ENCODE data around the gene THSD7B.

The THSD7B gene

DNA sequence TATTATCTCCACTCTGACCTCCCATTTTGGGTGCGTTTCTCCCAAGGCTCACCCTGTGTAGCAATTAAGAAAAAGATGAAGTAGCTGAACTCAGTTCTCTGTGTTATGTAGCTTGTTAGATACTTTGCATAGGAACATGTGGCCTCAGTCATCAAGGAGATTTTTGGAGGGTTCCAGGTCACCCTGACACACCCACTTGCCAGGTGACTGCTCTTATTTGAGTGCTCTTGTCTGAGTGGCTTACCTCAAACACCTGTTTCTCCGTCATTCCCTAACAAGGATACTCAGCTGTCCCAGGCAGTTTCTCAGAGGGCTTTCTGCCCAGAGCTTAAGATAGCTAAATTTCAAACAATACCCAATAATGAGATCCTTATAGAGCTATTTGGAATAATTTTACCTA is 621.7 kb downstream of the THSD7B start:
- no peak for DNase-seq (ENCODE audit: low read depth)

GRCh38 chr2:137405496-137405895 is 640.2 kb downstream of the THSD7B start:
- DNase-seq (ENCODE audit: low read depth) = no peak

DNA sequence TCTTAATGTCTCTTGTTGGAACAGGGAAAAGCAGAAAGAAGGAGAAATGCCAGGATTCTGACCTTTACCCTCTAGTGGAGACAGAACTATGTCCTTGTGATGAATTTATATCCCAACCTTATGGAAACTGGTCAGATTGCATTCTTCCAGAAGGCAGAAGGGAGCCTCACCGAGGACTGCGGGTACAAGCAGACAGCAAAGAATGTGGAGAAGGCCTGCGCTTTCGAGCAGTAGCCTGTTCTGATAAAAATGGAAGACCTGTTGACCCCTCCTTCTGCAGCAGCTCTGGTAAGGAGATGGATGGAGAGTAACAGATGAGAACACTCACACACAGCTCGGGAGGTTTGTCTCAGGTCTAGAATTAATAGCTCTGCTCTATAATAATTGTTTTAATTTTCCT is 646.2 kb downstream of the THSD7B start:
- DNase-seq (ENCODE audit: low read depth) = no peak

DNA sequence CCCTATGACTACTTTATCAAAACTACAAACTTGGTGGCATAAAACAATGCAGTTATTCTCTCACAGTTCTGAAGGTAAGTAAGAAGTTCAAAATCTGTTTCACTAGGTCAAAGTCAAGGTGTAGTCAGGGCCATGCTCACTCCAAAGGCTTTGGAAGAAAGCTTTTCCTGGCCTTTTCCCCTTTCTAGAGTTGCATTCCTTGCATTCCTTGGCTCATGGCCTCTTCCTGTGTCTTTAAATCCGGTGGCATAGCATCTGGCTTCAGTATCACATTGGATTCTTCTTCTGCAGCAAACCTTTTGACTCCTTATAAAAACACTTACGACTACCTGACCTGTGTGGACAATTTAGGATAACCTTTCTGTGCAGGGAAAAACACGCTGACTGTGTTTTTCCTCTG is 655.4 kb downstream of the THSD7B start:
- no peak for DNase-seq (ENCODE audit: low read depth)

GRCh38 chr2:137435162-137435561 is 669.8 kb downstream of the THSD7B start:
- DNase-seq (ENCODE audit: low read depth) = no peak

DNA sequence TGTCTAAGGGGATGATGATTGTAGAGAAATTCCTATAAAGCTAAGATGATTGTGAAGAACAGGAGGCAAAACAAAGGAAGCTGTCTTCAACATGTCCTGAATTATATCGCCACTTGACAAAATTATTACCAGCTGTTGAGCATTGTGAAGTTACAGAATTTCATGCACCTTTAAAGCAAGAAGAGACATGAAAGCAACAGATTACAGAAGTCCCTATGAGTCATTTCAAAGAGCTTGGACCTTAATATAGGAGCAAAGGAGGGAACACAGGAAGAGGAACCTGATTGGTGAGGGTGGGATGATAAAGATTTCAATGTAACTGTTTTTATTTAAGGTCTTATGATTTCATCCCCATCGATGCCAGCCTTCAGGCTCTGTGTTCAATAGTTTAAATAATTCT is 672.0 kb downstream of the THSD7B start:
- DNase-seq (ENCODE audit: low read depth) = no peak

DNA sequence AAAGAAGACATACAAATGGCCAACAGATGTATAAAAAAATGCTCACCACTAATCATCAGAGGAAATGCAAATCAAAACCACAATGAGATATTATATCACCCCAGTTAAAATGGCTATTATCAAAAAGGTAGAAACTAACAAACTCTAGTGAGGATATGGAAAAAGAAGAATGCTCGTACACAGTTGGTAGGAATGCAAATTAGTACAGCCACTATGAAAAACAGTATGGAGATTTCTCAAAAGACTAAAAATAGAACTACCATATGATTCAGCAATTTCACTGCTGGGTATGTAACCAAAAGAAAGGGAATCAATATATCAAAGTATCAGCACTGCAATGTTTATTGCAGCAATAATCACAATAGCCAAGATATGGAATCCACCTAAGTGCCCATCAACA is 679.6 kb downstream of the THSD7B start:
- DNase-seq (ENCODE audit: low read depth) = no peak

DNA sequence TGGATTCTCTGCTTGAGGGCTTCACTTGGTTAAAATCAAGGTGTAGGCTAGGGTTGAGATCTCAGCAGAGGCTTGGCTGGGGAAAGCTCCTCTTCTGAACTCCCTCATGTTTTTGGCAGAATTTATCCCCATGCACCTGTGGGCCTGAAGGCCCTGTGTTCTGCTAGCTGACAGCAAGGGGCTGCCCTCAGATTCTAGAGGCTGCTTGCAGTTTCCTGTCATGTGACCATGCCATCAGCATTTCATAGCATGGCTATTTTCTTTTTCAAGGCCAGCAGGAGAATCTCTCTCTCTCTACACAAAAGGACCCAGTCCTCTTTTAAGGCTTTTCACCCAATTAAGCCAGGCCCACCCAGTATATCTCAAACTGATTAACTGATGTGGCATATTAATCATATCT is 684.1 kb downstream of the THSD7B start:
- no peak for DNase-seq (ENCODE audit: low read depth)

- DNase-seq (ENCODE audit: low read depth) = no peak
These were observed 689.5 kb downstream of the THSD7B start for GRCh38 chr2:137454886-137455285.

DNA sequence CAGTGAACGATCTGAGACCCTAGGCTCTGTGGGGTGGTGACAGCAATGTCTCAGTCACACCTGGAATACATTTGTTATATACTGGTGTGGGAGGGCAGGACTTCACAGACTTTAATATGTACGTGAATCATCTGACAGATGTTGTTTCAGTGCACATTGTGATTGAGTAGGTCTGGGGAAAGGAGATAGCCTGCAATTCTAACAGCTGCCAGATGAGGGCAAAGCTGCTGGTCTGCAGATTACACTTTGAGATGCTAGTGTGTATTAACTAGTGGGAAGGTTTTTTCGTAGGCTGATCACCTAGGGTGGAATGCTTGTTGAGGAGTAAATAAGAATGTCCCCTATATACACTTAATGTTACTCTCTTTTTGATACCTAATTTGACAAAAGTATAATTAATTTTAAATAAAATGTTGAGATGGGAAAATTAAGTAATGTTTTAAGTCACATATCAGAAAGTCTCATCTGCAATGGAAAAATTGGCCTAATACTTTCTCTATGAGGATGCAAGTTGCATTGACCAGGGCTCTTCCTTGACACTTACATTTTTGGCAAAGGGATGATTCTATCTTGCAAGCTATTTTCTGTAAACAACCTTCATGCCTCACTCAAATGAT is 702.0 kb downstream of the THSD7B start:
- DNase-seq (ENCODE audit: low read depth) = no peak

DNA sequence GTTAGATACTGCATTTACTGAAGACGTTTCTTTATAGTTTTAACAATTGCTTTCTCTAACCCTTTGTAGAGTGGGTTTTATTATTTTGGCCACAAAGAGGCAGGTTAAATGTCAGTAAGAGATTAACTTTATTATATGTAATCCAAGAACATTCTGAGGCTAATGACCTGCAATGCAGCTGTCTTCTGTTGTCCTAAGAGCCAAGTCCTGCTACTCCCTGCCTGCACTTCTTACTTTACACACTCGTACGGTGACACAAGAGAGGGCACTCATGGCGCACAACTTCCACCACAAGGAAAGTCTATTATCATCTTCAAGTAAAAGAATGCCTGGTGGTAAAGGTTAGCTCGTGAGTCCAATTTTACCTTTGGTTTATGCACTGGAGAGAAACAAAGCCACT is 727.9 kb downstream of the THSD7B start:
- no peak for DNase-seq (ENCODE audit: low read depth)

GRCh38 chr2:137500599-137500998 is 735.3 kb downstream of the THSD7B start:
- DNase-seq (ENCODE audit: low read depth) = no peak

DNA sequence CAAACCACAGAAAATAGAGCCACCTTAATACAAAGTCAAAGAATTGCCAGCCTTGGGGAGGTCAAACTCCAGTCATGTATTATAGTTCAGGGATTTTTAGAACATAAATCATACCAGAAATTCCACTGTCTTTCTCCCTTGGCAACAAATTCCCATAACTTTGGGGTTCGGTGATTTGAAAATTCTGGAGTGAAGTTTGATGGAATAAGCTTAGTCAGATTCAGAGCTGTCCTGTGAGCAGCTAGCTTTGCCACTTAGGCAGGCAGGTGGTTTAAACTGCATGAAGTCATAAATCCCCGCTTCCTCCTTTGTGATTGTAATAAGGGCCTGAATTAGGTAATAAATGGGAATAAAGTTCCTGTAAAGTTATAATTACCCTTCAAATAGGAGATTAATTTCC is 741.9 kb downstream of the THSD7B start:
- DNase-seq (ENCODE audit: low read depth) = no peak

DNA sequence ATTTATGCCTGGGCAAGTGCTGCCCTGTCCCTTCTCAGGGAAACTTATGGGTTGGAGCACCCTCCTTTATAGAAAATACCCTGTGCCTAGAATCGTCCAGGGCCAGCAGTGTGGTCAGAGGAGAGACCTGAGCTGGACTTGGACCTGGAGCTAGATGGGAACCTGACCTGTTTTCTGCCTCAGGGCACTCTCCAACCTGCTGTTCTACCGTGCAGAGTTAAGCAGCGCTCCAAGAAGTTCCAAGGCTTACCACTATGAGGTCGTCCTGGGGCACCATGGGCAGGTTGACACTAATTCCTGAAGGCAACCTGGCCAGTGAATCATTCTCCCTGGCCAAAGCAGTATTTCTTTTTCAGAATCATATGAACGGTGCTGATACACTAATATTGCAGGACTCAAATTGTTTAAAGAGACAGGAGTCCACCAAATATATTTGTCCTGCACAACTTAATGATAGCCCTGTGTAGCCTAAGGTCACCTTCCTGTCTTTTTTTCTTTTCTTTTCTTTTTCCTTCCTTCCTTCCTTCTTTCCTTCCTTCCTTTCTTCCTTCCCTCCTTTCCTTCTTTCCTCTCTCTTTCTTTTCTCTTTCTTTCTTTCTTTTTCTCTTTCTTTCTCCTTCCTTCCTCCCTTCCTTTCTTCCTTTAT is 743.5 kb downstream of the THSD7B start:
- no peak for DNase-seq (ENCODE audit: low read depth)

DNA sequence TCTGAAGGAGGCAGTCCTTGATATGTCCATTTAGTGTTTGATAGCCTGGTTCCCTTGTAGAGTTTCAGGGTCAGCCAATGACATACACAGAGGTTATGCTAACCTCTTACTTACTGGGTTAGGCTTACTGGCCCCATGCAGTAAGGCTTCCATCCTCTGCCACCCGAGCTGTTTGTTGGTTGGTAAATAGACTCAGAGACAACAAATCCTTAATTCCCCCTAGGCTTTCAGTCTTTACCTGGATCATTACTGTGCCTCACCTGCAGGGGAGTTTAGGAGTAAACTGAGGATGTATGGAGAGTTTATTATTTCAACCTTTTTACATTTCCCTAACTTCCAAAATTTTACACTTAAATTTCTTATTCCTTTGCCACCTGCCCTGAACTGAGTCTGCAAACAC is 746.2 kb downstream of the THSD7B start:
- DNase-seq (ENCODE audit: low read depth) = no peak

GRCh38 chr2:137521653-137522619 is 756.6 kb downstream of the THSD7B start:
- DNase-seq (ENCODE audit: low read depth) = no peak

- no peak for DNase-seq (ENCODE audit: low read depth)
These were observed 757.3 kb downstream of the THSD7B start for GRCh38 chr2:137522620-137523011.

DNA sequence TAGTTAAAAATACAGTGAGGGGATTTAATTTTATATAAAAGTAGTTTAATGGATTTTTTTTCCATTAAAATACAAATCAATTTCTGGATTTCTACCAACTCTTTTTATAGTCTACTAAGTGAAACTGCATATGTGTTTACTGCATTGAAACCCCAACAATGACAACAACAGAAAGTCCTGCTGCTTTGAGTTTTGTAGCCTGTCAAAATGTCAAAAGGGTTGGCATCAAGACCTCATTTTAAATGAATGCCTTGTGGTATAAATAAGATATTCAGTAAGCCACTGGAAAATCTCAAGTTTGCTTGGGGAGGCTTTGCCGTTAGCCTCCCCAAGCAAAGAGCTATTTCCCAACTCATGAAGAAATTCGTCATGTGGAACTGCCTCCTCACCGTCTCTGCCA is 758.6 kb downstream of the THSD7B start:
- no peak for DNase-seq (ENCODE audit: low read depth)

- no peak for DNase-seq (ENCODE audit: low read depth)
These were observed 759.8 kb downstream of the THSD7B start for GRCh38 chr2:137525132-137525531.

DNA sequence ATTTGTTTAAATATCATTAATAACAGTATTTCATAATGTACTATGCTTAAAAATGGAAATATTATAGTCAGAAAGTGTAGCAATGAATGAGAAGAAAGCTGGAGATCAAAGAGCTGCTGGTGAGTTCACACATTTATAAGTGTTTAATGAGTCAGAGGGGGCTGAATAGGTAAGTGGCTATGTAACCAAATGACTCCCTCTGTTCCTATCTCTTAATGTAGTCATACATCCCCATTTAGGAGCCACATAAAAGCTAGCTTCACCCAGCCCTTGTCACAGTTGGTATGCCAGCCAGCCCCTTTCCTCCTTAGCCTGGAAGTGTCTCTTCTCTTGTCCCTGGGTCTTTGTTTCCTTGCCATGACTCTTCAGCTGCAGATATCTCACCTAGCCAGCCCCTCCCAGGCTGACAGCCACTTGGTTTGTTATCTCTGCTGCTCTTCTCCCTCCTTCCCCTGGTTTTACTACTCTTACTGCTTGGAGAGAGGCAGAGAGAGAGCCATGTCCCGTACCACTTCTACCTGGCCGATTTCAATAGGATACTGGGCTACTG is 760.4 kb downstream of the THSD7B start:
- DNase-seq (ENCODE audit: low read depth) = no peak

- DNase-seq (ENCODE audit: low read depth) = no peak
These were observed 770.6 kb downstream of the THSD7B start for GRCh38 chr2:137535897-137536296.

GRCh38 chr2:137539336-137539735 is 774.0 kb downstream of the THSD7B start:
- DNase-seq (ENCODE audit: low read depth) = no peak

DNA sequence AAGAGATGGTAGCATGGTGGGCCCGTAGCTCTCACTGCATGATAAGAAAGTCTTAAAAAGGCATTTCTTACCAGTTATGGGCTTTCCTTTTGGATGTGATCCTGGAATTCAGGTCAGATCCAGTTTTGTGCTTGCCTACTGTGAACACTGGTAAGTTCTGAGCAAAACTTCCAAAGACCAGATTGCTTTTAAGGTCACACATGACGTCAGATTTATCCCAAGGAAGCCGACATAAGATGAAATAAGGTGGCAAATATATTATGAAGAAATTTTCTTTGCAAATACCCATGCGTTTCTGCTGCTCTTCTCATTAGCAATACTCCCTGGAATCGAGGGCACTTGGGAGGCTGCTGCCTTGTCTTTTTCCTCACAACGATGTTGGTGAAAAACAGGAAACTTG is 782.5 kb downstream of the THSD7B start:
- no peak for DNase-seq (ENCODE audit: low read depth)
